CD8-positive, alpha-beta memory T cell (primary cell): ENCODE results near the gene SIPA1L3. TPM values are rescaled to one million over a fixed set of nuclear protein-coding genes. Genes with fewer than 3 reads are reported as not detected.
"Not testable (repeated sequence)": the region's sequence is repeated elsewhere in the genome, so short reads cannot be mapped to it uniquely, and the experiment has no call there.

Source experiments
- CTCF ChIA-PET: fragments of 350-600 bp; sonication (Branson Sonifier 250); formaldehyde crosslinking; loops from one replicate; lab custom pipeline; 2021; ENCODE audit warnings: antibody characterized with exemption; lab: Charles Lee
- POLR2A ChIA-PET: fragments of 350-600 bp; sonication (Branson Sonifier 250); formaldehyde crosslinking; loops from one replicate; lab custom pipeline; 2021; ENCODE audit warnings: antibody characterized with exemption; lab: Charles Lee
- DNase-seq, 5 donors: peaks; one replicate each; pipeline versions ENCODE4 v3.0.0 to v3.0.0-alpha.2; 2020 to 2022; ENCODE audit warnings: mixed read lengths in 1 of 5
- H3K27ac ChIP-seq: one replicate; pipeline ENCODE4 v1.7.0; 2013; ENCODE audit warnings: low read depth, mild to moderate bottlenecking, low read length, moderate library complexity
- H3K27me3 ChIP-seq: 2 replicates; pipeline ENCODE4 v1.7.0; 2013; ENCODE audit warnings: low read length, mild to moderate bottlenecking; ENCODE audit not compliant: insufficient read depth, poor library complexity, severe bottlenecking
- H3K36me3 ChIP-seq: 2 replicates; pipeline ENCODE4 v1.7.0; 2013; ENCODE audit warnings: mild to moderate bottlenecking, low read length, moderate library complexity; ENCODE audit not compliant: insufficient read depth
- H3K4me1 ChIP-seq: 2 replicates; pipeline ENCODE4 v1.7.0; 2013; ENCODE audit warnings: mild to moderate bottlenecking, low read length, moderate library complexity; ENCODE audit not compliant: insufficient read depth
- H3K4me3 ChIP-seq: 2 replicates; pipeline ENCODE4 v1.7.0; 2013; ENCODE audit warnings: mild to moderate bottlenecking, low read length
- H3K9me3 ChIP-seq: 2 replicates; pipeline ENCODE4 v1.7.0; 2013; ENCODE audit warnings: mild to moderate bottlenecking, low read length
- H3K27ac Mint-ChIP-seq, 8 donors: one replicate each; pipeline ENCODE4 v1.8.0; 2020 to 2021; ENCODE audit warnings: mixed read lengths in 8 of 8, mild to moderate bottlenecking in 6 of 8, inconsistent platforms in 3 of 8, moderate library complexity in 3 of 8
- H3K27me3 Mint-ChIP-seq, 2 donors: one replicate each; pipeline ENCODE4 v1.8.0; 2020 to 2021; ENCODE audit warnings: mixed read lengths in 2 of 2, mild to moderate bottlenecking in 1 of 2, moderate library complexity in 1 of 2
- H3K36me3 Mint-ChIP-seq, 3 donors: one replicate each; pipeline ENCODE4 v1.8.0; 2020 to 2021; ENCODE audit warnings: mixed read lengths in 3 of 3, inconsistent platforms in 1 of 3, mild to moderate bottlenecking in 1 of 3
- H3K4me1 Mint-ChIP-seq, 3 donors: one replicate each; pipeline ENCODE4 v1.8.0; 2020 to 2021; ENCODE audit warnings: mixed read lengths in 3 of 3, inconsistent platforms in 1 of 3, mild to moderate bottlenecking in 1 of 3
- H3K4me3 Mint-ChIP-seq, 7 donors: one replicate each; pipeline ENCODE4 v1.8.0; 2020 to 2021; ENCODE audit warnings: mixed read lengths in 7 of 7, mild to moderate bottlenecking in 6 of 7, moderate library complexity in 4 of 7, inconsistent platforms in 2 of 7
- H3K9me3 Mint-ChIP-seq, 5 donors: one replicate each; pipeline ENCODE4 v1.8.0; 2020 to 2022; ENCODE audit warnings: mixed read lengths in 5 of 5, mild to moderate bottlenecking in 3 of 5, moderate library complexity in 2 of 5, inconsistent platforms in 1 of 5
- polyA plus RNA-seq: library from polyadenylated mRNA; unstranded; fragments of 300-500 nt; fragmentation: Illumina TruSeq; gene quantifications from one replicate; pipeline ENCODE4 v1.2.3, GENCODE V29; 2021
- total RNA-seq, 2 experiments: library from RNA; stranded (reverse); gene quantifications; one replicate each; pipeline ENCODE4 v1.2.3, GENCODE V29; 2021

Gene SIPA1L3, protein sequence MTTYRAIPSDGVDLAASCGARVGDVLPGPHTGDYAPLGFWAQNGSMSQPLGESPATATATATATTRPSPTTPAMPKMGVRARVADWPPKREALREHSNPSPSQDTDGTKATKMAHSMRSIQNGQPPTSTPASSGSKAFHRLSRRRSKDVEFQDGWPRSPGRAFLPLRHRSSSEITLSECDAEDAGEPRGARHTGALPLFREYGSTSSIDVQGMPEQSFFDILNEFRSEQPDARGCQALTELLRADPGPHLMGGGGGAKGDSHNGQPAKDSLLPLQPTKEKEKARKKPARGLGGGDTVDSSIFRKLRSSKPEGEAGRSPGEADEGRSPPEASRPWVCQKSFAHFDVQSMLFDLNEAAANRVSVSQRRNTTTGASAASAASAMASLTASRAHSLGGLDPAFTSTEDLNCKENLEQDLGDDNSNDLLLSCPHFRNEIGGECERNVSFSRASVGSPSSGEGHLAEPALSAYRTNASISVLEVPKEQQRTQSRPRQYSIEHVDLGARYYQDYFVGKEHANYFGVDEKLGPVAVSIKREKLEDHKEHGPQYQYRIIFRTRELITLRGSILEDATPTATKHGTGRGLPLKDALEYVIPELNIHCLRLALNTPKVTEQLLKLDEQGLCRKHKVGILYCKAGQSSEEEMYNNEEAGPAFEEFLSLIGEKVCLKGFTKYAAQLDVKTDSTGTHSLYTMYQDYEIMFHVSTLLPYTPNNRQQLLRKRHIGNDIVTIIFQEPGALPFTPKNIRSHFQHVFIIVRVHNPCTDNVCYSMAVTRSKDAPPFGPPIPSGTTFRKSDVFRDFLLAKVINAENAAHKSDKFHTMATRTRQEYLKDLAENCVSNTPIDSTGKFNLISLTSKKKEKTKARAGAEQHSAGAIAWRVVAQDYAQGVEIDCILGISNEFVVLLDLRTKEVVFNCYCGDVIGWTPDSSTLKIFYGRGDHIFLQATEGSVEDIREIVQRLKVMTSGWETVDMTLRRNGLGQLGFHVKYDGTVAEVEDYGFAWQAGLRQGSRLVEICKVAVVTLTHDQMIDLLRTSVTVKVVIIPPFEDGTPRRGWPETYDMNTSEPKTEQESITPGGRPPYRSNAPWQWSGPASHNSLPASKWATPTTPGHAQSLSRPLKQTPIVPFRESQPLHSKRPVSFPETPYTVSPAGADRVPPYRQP (N-terminal part only)
- total RNA-seq: 10 to 100 TPM; 11.5 to 14.8 TPM
- 5.4 TPM for polyA plus RNA-seq

DNA sequence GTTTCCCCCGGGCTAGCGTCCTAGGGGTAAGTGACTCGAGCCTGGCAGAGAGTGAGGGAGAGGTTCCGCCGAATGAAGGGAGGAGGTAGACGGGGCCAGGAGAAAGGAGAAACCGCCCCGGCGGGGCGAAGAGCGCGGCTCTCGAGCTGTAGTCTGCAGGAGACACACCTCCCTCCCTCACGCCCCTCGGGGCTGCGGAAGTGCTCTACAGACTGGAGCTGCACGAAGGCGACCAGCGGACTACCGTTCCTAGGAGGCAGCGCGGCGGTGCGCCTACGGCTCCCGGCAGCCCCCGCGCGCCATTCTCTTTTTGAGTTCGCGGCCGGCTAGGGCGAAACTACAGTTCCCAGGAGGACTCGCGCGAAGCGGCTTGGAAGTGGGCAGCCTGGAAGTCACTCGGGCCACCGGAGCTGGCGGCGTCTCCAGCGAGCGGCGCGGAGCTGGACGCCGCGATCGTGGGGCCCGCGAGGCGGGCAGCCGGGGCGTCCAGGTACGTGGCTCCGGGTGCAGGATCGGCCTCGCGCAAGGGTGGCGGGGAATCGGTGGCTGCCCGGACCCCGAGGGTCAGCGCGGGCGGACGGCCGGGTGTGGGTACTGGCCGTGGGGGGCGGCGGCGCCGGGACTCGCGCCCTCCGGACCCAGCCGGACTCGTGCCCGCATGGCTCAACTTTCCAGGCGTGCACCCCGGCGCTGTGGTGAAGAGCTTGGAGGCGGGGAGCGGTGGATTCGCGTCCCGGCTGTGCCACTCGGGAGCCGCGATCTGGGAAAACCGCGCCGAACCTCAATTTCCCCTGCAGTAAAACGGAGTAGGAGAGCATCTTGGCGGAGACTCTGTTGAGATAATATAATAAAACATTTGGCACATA is at the start of gene SIPA1L3:
Gene SIPA1L3, plus strand, starts transcription at position 340 of the 866 bp plus-strand sequence. CDS start 174,358 bp downstream, outside the sequence.
- Histone ChIP-seq H3K4me1 (peaks cover 21% of the 10 kb centered on the region), H3K27me3 (no peaks in the 10 kb centered on the region), H3K4me3 (peak within 1 kb of the TSS; percentile 99), H3K27ac (peak within 1 kb of the TSS; percentile 87), H3K36me3 (no peaks in the 10 kb centered on the region), H3K9me3 (no peaks in the 10 kb centered on the region)
- Mint-ChIP-seq H3K4me3 (peak within 1 kb of the TSS; percentile 91 to 98 (median 93)), H3K27me3 (no peaks in the 10 kb centered on the region), H3K27ac (peak within 1 kb of the TSS; percentile 70 to 98 (median 84)), H3K36me3 (peaks cover 0 to 4% (median 0%) of the 10 kb centered on the region in 3 donors), H3K4me1 (peaks cover 24 to 40% (median 35%) of the 10 kb centered on the region in 3 donors), H3K9me3 (no peaks in the 10 kb centered on the region)
- POLR2A ChIA-PET: interaction anchor here (0.6 to 1.2 kb wide), 5 partner anchors 127 to 467 kb away, joined by 3 to 10 read pairs (median 5); partner anchors contain the start of genes CATSPERG, PSMD8 and ZNF573
- DNase-seq: peak; percentile 86 to 93 (median 89)
- CTCF ChIA-PET: interaction anchor here (0.8 to 2.4 kb wide), 8 partner anchors 9 to 495 kb away, joined by 3 to 9 read pairs (median 4); partner anchors contain the start of genes CATSPERG, FAM98C and ZNF573

DNA sequence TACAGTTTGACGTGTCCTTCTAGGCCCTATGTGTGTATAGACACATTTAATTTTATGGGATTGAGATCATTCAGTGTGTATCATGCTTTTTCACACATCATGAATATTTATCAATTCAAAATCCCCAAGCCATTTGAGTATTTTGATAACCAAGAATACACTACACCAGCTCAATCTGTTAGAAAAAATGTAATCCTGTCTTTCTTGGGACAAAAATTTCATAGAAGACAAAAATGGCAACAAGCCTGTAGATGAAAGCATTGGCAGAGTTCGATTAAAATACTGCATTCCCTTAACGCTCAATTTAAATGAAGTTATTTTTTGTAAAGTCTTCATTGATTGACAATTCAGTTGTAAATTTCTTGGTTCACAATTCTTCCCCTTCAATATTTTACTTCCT is 42.5 kb upstream of the SIPA1L3 start:
- POLR2A ChIA-PET: no interaction called here
- Mint-ChIP-seq H3K27me3 (peaks cover 2 to 12% of the 10 kb centered on the region in 2 donors), H3K4me3 (no peak overlapping the region), H3K4me1 (no peaks in the 10 kb centered on the region), H3K9me3 (peaks cover 0 to 2% (median 0%) of the 10 kb centered on the region in 5 donors), H3K36me3 (no peaks in the 10 kb centered on the region), H3K27ac (no peak overlapping the region)
- H3K36me3 ChIP-seq: no peaks in the 10 kb centered on the region
- DNase-seq: no peak
- no peak overlapping the region for H3K4me3 ChIP-seq
- no peaks in the 10 kb centered on the region for H3K27me3 ChIP-seq
- H3K9me3 ChIP-seq: no peaks in the 10 kb centered on the region
- H3K4me1 ChIP-seq: no peaks in the 10 kb centered on the region
- no peak overlapping the region for H3K27ac ChIP-seq
- CTCF ChIA-PET: no interaction called here

DNA sequence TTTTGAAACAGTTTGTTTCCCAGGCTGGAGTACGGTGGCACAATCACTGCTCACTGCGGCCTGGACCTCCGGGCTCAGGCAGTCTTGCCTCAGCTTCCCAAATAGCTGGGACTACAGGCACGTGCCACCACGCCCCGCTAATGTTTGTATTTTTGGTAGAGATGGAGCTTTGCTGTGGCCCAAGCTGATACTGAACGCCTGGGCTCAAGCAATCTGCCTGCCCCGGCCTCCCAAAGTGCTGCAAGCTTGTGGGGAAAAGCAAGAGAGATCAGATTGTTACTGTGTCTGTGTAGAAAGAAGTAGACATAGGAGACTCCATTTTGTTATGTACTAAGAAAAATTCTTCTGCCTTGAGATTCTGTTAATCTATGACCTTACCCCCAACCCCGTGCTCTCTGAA is 41.1 kb upstream of the SIPA1L3 start:
- H3K4me3 Mint-ChIP-seq, H3K4me1 ChIP-seq, CTCF ChIA-PET, H3K36me3 Mint-ChIP-seq, DNase-seq, H3K27me3 ChIP-seq, H3K36me3 ChIP-seq, POLR2A ChIA-PET, H3K4me3 ChIP-seq, H3K27ac ChIP-seq, H3K9me3 Mint-ChIP-seq, H3K27ac Mint-ChIP-seq, H3K9me3 ChIP-seq, H3K4me1 Mint-ChIP-seq: not testable (repeated sequence)
- peaks cover 2 to 22% of the 10 kb centered on the region in 2 donors for H3K27me3 Mint-ChIP-seq

DNA sequence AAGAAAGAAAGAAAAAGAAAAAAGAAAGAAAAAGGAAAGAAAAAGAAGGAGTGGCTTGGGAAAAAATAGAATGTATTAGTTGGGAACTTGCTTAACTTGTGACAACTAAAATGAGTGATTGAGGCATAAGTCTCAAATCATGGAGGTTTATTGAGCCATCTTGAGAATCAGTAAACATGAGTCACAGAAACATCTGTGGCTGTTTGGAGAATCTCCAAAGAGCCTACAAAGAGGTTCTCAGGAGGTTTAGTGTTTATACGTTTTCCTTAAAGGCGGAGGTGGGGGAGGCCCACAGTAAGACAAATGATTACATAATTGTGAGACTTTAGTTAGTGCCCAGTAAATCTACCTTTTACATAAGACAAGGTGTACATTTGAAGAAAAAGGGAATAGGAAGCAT is 39.2 kb upstream of the SIPA1L3 start:
- peaks cover 0 to 5% (median 0%) of the 10 kb centered on the region in 5 donors for H3K9me3 Mint-ChIP-seq
- CTCF ChIA-PET: no interaction called here

DNA sequence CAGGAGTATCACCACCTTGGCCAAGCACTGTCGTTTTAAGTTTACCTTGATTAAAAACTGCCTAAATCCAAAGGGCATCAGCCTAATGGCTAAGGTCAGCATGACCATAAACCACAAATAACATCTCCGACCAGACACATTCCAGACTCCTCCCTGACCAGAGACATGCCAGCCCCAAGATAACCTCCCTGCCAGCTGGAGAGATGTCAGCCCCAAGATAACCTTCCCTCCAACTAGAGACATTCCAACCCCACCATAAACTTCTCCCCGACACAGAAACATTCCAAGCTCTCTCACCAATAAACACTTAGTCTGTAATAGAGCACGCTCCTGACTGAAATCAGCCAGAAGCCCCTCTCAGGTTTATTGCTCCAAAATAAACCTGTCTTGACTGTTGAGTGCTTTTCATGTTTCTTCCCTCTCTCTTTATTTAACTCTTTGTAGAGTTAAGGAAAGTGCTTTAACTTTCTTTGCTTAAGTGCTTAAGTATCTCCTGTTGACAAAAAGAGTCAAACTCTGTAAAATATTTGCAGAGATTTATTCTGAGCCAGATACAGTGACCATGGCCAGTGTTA is 37.2 kb upstream of the SIPA1L3 start:
- Histone ChIP-seq H3K4me1 (no peaks in the 10 kb centered on the region), H3K4me3 (no peak overlapping the region), H3K27me3 (no peaks in the 10 kb centered on the region), H3K9me3 (no peaks in the 10 kb centered on the region), H3K36me3 (no peaks in the 10 kb centered on the region), H3K27ac (no peak overlapping the region)
- Mint-ChIP-seq H3K4me1 (no peaks in the 10 kb centered on the region), H3K36me3 (no peaks in the 10 kb centered on the region), H3K9me3 (peaks cover 0 to 5% (median 0%) of the 10 kb centered on the region in 5 donors), H3K27ac (no peak overlapping the region), H3K27me3 (peaks cover 0 to 28% of the 10 kb centered on the region in 2 donors), H3K4me3 (no peak overlapping the region)
- DNase-seq: no peak
- CTCF ChIA-PET: no interaction called here
- POLR2A ChIA-PET: no interaction called here

More for the DNA sequence above, 39.2 kb upstream of the SIPA1L3 start:
- no peak overlapping the region for H3K4me3 Mint-ChIP-seq
- H3K36me3 ChIP-seq: no peaks in the 10 kb centered on the region
- H3K4me1 ChIP-seq: no peaks in the 10 kb centered on the region
- no peaks in the 10 kb centered on the region for H3K9me3 ChIP-seq
- H3K27ac ChIP-seq: no peak overlapping the region
- no peaks in the 10 kb centered on the region for H3K27me3 ChIP-seq
- no peaks in the 10 kb centered on the region for H3K36me3 Mint-ChIP-seq
- peaks cover 0 to 28% of the 10 kb centered on the region in 2 donors for H3K27me3 Mint-ChIP-seq
- no peak overlapping the region for H3K27ac Mint-ChIP-seq
- POLR2A ChIA-PET: no interaction called here
- DNase-seq: no peak
- no peaks in the 10 kb centered on the region for H3K4me1 Mint-ChIP-seq
- H3K4me3 ChIP-seq: no peak overlapping the region

DNA sequence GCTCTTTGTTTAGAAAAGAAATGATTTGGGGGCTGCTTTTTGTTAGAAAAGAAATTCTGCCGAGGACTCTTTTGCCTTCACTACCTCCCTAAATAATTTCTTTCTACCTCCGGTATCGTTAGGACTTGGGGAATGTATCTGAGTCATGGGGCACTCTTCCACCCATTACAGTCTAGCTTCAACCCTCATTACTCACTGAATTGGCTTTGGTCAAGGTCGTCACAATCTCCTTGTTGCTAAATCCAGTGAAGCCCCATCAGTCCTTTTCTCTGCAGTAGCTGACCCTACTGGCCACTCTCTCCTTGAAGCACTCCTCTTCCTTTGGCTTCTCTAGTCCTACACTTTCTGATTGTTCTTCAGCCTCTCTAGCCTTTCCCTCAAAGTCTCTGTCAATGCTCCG is 34.6 kb upstream of the SIPA1L3 start:
- CTCF ChIA-PET: no interaction called here
- no peaks in the 10 kb centered on the region for H3K9me3 ChIP-seq
- no peak overlapping the region for H3K4me3 ChIP-seq
- Mint-ChIP-seq H3K36me3 (no peaks in the 10 kb centered on the region), H3K4me1 (no peaks in the 10 kb centered on the region), H3K4me3 (no peak overlapping the region), H3K9me3 (peaks cover 0 to 5% (median 0%) of the 10 kb centered on the region in 5 donors), H3K27me3 (peaks cover 0 to 22% of the 10 kb centered on the region in 2 donors), H3K27ac (no peak overlapping the region)
- no peak overlapping the region for H3K27ac ChIP-seq
- H3K27me3 ChIP-seq: no peaks in the 10 kb centered on the region
- POLR2A ChIA-PET: no interaction called here
- H3K36me3 ChIP-seq: no peaks in the 10 kb centered on the region
- no peaks in the 10 kb centered on the region for H3K4me1 ChIP-seq
- no peak for DNase-seq

DNA sequence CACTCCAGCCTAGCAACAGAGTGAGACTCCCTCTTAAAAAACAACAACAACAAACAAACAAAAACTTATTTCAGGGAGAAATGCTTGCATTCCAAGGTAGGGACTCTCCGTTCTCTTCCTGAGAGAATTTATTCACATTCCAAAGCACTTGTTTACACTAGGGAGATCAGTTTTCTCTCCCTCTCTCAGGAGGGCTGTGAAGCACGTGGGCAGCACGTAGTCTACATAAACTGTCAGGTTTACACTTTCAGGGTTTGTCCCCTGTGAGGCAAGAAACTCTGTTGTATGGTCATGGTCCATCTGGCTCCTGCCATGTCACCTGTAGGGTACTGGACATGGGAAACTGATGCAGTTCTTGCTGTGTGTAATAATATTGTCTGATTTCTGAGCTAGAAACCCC is 32.2 kb upstream of the SIPA1L3 start:
- CTCF ChIA-PET: no interaction called here
- no peaks in the 10 kb centered on the region for H3K36me3 ChIP-seq
- no peak overlapping the region for H3K4me3 ChIP-seq
- no peaks in the 10 kb centered on the region for H3K27me3 ChIP-seq
- Mint-ChIP-seq H3K27ac (no peak overlapping the region), H3K9me3 (peaks cover 0 to 7% (median 0%) of the 10 kb centered on the region in 5 donors), H3K36me3 (no peaks in the 10 kb centered on the region), H3K27me3 (peaks cover 1 to 17% of the 10 kb centered on the region in 2 donors), H3K4me1 (no peaks in the 10 kb centered on the region), H3K4me3 (no peak overlapping the region)
- no peaks in the 10 kb centered on the region for H3K9me3 ChIP-seq
- no peaks in the 10 kb centered on the region for H3K4me1 ChIP-seq
- DNase-seq: no peak
- POLR2A ChIA-PET: no interaction called here
- H3K27ac ChIP-seq: no peak overlapping the region
